IPS DF 6.9 (cell line): ENCODE measurements around the gene HACE1.
"Not testable (repeated sequence)": the region's sequence is repeated elsewhere in the genome, so short reads cannot be mapped to it uniquely, and the experiment has no call there.

Experiments used
- DNase-seq: peaks from one replicate; pipeline ENCODE4 v3.0.0-alpha.2; 2013; ENCODE audit warnings: low read depth, low spot score
- H3K27ac ChIP-seq: one replicate; pipeline ENCODE4 v1.5.1; 2013; ENCODE audit warnings: low read length, control low read depth
- H3K27me3 ChIP-seq: 2 replicates; pipeline ENCODE4 v1.6.1; 2013; ENCODE audit warnings: mild to moderate bottlenecking, low read length; ENCODE audit not compliant: control insufficient read depth, insufficient read depth
- H3K36me3 ChIP-seq: 2 replicates; pipeline ENCODE4 v1.6.1; 2013; ENCODE audit warnings: low read length; ENCODE audit not compliant: control insufficient read depth, insufficient read depth
- H3K4me1 ChIP-seq: 2 replicates; pipeline ENCODE4 v1.6.1; 2013; ENCODE audit warnings: low read length; ENCODE audit not compliant: control insufficient read depth, insufficient read depth
- H3K4me3 ChIP-seq: 2 replicates; pipeline ENCODE4 v1.5.1; 2013; ENCODE audit warnings: mild to moderate bottlenecking, low read length
- H3K9me3 ChIP-seq: 2 replicates; pipeline ENCODE4 v1.6.1; 2013; ENCODE audit warnings: low read length, inconsistent platforms; ENCODE audit not compliant: control insufficient read depth, insufficient read depth
- WGBS: extraction: QIAGEN DNeasy Blood & Tissue Kit; methylation state at CpG from one replicate; pipeline ENCODE4 v1.1.7; 2013; ENCODE audit warnings: mixed read lengths, missing lambda C conversion rate; ENCODE audit not compliant: insufficient read length, insufficient coverage; 5-methylcytosine and 5-hydroxymethylcytosine counted together

The HACE1 gene

GRCh38 chr6:104829183-104829958, 30.3 kb downstream of the HACE1 start:
- no peaks in the 10 kb centered on the region for H3K9me3 ChIP-seq
- H3K36me3 ChIP-seq: no peaks in the 10 kb centered on the region
- H3K27ac ChIP-seq: no peak overlapping the region
- WGBS: no CpG with 5 or more reads among the region's 1 CpG
- H3K27me3 ChIP-seq: no peaks in the 10 kb centered on the region
- no peaks in the 10 kb centered on the region for H3K4me1 ChIP-seq
- no peak for DNase-seq
- H3K4me3 ChIP-seq: no peak overlapping the region

GRCh38 chr6:104828478-104828877, 31.2 kb downstream of the HACE1 start:
- H3K9me3 ChIP-seq: no peaks in the 10 kb centered on the region
- no peaks in the 10 kb centered on the region for H3K36me3 ChIP-seq
- no CpG with 5 or more reads among the region's 1 CpG for WGBS
- H3K4me3 ChIP-seq: no peak overlapping the region
- no peaks in the 10 kb centered on the region for H3K4me1 ChIP-seq
- DNase-seq: no peak
- no peak overlapping the region for H3K27ac ChIP-seq
- H3K27me3 ChIP-seq: no peaks in the 10 kb centered on the region

- not testable (repeated sequence) for H3K27me3 ChIP-seq, H3K9me3 ChIP-seq, H3K4me3 ChIP-seq, H3K36me3 ChIP-seq, H3K27ac ChIP-seq, DNase-seq, H3K4me1 ChIP-seq
- WGBS: no CpG with 5 or more reads among the region's 4 CpGs
Measured at GRCh38 chr6:104820820-104821219, 38.9 kb downstream of the HACE1 start.

GRCh38 chr6:104816125-104816524, 43.6 kb downstream of the HACE1 start:
- no CpG with 5 or more reads among the region's 3 CpGs for WGBS

GRCh38 chr6:104814743-104815142, 45.0 kb downstream of the HACE1 start:
- Histone ChIP-seq H3K9me3 (no peaks in the 10 kb centered on the region), H3K27ac (no peak overlapping the region), H3K4me1 (no peaks in the 10 kb centered on the region; the same call in 1 of the 2 replicates), H3K27me3 (no peaks in the 10 kb centered on the region), H3K4me3 (no peak overlapping the region), H3K36me3 (no peaks in the 10 kb centered on the region)
- DNase-seq: no peak
- WGBS: no CpG with 5 or more reads among the region's 2 CpGs

More at GRCh38 chr6:104816125-104816524, 43.6 kb downstream of the HACE1 start:
- Histone ChIP-seq H3K27me3 (no peaks in the 10 kb centered on the region), H3K36me3 (no peaks in the 10 kb centered on the region), H3K4me3 (no peak overlapping the region), H3K9me3 (no peaks in the 10 kb centered on the region), H3K4me1 (no peaks in the 10 kb centered on the region; the same call in 1 of the 2 replicates), H3K27ac (no peak overlapping the region)
- no peak for DNase-seq

- DNase-seq: no peak
- no peaks in the 10 kb centered on the region for H3K9me3 ChIP-seq
- H3K4me1 ChIP-seq: no peaks in the 10 kb centered on the region; the same call in 1 of the 2 replicates
- H3K27ac ChIP-seq: no peak overlapping the region
- WGBS: no CpG with 5 or more reads among the region's 2 CpGs
- H3K36me3 ChIP-seq: no peaks in the 10 kb centered on the region
- no peak overlapping the region for H3K4me3 ChIP-seq
- no peaks in the 10 kb centered on the region for H3K27me3 ChIP-seq
Measured at GRCh38 chr6:104813552-104813951, 46.2 kb downstream of the HACE1 start.

GRCh38 chr6:104809116-104809515, 50.6 kb downstream of the HACE1 start:
- no peaks in the 10 kb centered on the region for H3K9me3 ChIP-seq
- no peak for DNase-seq
- no peaks in the 10 kb centered on the region; the same call in 1 of the 2 replicates for H3K4me1 ChIP-seq
- H3K27me3 ChIP-seq: no peaks in the 10 kb centered on the region
- no peak overlapping the region for H3K4me3 ChIP-seq
- no peaks in the 10 kb centered on the region for H3K36me3 ChIP-seq
- H3K27ac ChIP-seq: no peak overlapping the region
- no CpG with 5 or more reads among the region's 3 CpGs for WGBS

GRCh38 chr6:104805335-104805734, 54.4 kb downstream of the HACE1 start:
- no CpG with 5 or more reads among the region's 4 CpGs for WGBS
- not testable (repeated sequence) for H3K36me3 ChIP-seq, H3K4me3 ChIP-seq

GRCh38 chr6:104799134-104799657, 60.5 kb downstream of the HACE1 start:
- Histone ChIP-seq H3K27ac (no peak overlapping the region), H3K4me3 (no peak overlapping the region), H3K36me3 (no peaks in the 10 kb centered on the region), H3K27me3 (no peaks in the 10 kb centered on the region), H3K9me3 (no peaks in the 10 kb centered on the region), H3K4me1 (no peaks in the 10 kb centered on the region)
- no CpG with 5 or more reads among the region's 3 CpGs for WGBS
- DNase-seq: no peak

More at GRCh38 chr6:104805335-104805734, 54.4 kb downstream of the HACE1 start:
- H3K9me3 ChIP-seq, H3K27ac ChIP-seq, H3K27me3 ChIP-seq, H3K4me1 ChIP-seq, DNase-seq: not testable (repeated sequence)

GRCh38 chr6:104796031-104796785, 63.5 kb downstream of the HACE1 start:
- H3K27ac ChIP-seq: no peak overlapping the region
- no peaks in the 10 kb centered on the region for H3K4me1 ChIP-seq
- no peaks in the 10 kb centered on the region for H3K27me3 ChIP-seq
- no peaks in the 10 kb centered on the region for H3K36me3 ChIP-seq
- WGBS: no CpG with 5 or more reads among the region's 6 CpGs
- DNase-seq: no peak
- no peaks in the 10 kb centered on the region for H3K9me3 ChIP-seq
- no peak overlapping the region for H3K4me3 ChIP-seq
